Epithelial cell of proximal tubule (primary cell): ENCODE data around the gene BBS9. TPM values are rescaled to one million over a fixed set of nuclear protein-coding genes. Genes with fewer than 3 reads are reported as not detected.

Source experiments
- DNase-seq: peaks from one replicate; pipeline ENCODE4 v3.0.0-alpha.2; 2011; ENCODE audit warnings: low read depth
- H3K4me3 ChIP-seq: 2 replicates; pipeline ENCODE4 v1.5.1; 2011; ENCODE audit warnings: low read depth, mild to moderate bottlenecking, low read length
- CTCF ChIP-seq: conservative IDR thresholded peaks from 2 replicates; pipeline ENCODE4 v1.5.1; 2012; ENCODE audit warnings: low read depth, mild to moderate bottlenecking, low read length
- total RNA-seq: library from RNA; depleted of rRNA; stranded (reverse); fragments of >200 nt; gene quantifications from 2 replicates; pipeline ENCODE4 v1.2.3, GENCODE V29; 2015

The BBS9 gene
- total RNA-seq, 1 donor from 2014 or later: 4.4 TPM

DNA sequence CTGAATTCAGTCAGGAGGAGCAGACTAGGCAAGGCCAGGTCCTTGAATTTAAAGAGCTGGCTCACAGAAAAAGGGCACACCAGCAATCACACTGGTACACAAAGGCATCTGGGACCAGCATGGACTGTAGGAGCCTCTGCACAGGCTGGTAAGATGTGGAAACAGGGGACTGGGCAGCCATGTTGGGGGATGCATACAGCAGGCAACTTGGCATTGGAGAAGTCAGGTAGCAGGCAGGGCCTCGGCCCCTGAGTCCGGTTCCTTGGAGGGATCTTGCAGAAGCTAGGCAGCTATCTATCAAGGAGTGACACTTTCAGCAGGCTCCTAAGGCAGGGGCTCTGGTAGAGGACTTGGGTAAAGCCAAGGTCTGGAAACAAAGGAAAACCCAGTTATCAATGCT lies 399.7 kb downstream of the BBS9 start:
- H3K4me3 ChIP-seq: no peak overlapping the region
- no peak for TF ChIP-seq CTCF
- DNase-seq: no peak

GRCh38 chr7:33530664-33531063 lies 401.3 kb downstream of the BBS9 start:
- no peak for DNase-seq
- H3K4me3 ChIP-seq: no peak overlapping the region
- peak; percentile 42 for TF ChIP-seq CTCF

- no peak for DNase-seq
- TF ChIP-seq CTCF: no peak
- no peak overlapping the region for H3K4me3 ChIP-seq
Measured at GRCh38 chr7:33531888-33532287, 402.5 kb downstream of the BBS9 start.

DNA sequence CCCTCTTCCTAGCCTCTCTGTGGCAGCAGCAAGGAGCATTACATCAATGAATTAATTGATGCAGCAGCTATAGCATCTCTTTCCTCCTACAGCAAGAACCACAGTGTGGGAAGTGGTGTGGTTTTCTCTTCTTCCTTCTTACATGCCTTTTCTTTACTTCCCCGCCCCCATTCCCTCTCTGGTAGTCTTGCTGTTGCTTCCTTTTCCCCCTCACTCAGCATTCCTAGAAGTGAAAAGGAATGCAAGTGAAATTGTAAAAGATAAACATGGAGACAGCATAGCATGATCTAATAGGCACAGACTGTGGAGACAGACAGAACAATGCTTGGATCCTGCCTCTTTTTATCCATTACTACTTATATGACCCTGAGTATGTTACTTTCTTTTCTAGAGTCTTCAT lies 405.5 kb downstream of the BBS9 start:
- no peak for DNase-seq
- H3K4me3 ChIP-seq: no peak overlapping the region
- TF ChIP-seq CTCF: no peak

DNA sequence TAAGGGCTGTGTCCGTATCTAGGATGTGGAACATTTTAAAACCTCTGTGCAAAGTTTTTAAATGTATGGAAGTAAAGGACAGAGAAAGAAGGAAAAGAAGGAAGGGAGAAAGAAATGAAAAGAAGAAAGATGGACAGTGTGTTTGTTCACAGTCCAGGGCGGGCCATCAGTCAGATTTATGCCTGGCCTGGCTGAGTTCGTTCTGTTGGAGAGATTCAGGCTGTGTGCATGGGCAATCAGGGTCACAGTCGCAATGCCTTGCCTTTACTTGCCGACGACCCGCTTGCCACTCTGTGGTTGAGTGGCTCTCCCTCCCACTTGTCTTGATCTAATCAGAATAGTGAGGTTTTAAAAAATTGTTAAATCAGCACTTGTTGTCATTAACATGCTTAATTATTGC lies 406.6 kb downstream of the BBS9 start:
- no peak for TF ChIP-seq CTCF
- H3K4me3 ChIP-seq: no peak overlapping the region
- DNase-seq: no peak

GRCh38 chr7:33536398-33537103 lies 407.2 kb downstream of the BBS9 start:
- no peak for DNase-seq
- no peak overlapping the region for H3K4me3 ChIP-seq
- no peak for TF ChIP-seq CTCF

GRCh38 chr7:33537104-33537477 lies 407.7 kb downstream of the BBS9 start:
- DNase-seq: no peak

More at GRCh38 chr7:33537104-33537477, 407.7 kb downstream of the BBS9 start:
- H3K4me3 ChIP-seq: no peak overlapping the region
- TF ChIP-seq CTCF: no peak
